Stimulated activated naive CD4-positive, alpha-beta T cell treated with Interleukin-2 at 50 U/mL for 16 hours (primary cell): ENCODE results near the gene HK2.
"Not testable (repeated sequence)": the region's sequence is repeated elsewhere in the genome, so short reads cannot be mapped to it uniquely, and the experiment has no call there.

Experiments used
- DNase-seq: peaks from one replicate; lab custom pipeline; 2025; lab: John Stamatoyannopoulos, UW

HK2 gene

GRCh38 chr2:74834792-74835755 is 1.1 kb downstream of the HK2 start:
- DNase-seq: peak; percentile 71

- DNase-seq: no peak
Measured at GRCh38 chr2:74835831-74836674, 2.1 kb downstream of the HK2 start.

DNA sequence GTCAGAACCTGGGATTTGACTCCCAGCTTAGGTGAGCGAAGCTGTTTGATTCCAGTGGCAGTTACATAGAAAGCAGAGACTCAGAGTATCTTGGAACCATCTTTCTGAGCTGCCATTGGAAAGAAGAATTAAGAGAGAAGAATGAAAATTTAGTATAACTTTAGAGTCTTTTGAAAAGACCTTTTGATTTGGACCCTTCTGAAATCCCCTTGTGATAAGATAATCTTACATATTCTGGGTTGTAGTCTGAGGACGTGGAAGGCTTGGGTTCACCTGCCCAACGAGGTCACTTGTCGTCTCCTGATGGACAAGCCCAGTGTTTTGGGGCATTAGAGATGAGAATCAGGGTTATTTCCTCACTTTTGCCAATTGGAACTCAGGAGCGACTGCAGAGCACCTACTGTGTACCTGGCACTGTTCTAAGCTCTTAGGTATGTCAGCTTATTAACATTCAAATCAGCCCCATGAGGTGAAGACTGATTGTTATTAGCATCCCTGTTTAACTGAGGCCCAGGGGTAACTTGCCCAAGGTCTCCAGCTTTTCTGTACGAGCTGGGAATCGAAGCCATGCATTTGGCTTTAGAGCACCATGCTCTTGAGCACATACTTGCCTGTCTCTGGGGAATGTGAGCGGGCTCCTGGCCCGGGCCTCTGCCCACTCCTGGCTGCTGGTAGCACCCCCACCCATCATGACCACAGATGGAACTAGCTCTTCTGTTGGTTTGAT is 2.9 kb downstream of the HK2 start:
- DNase-seq: no peak

- DNase-seq: no peak
Measured at GRCh38 chr2:74841641-74842040, 7.7 kb downstream of the HK2 start.

GRCh38 chr2:74843433-74843832 is 9.5 kb downstream of the HK2 start:
- no peak for DNase-seq

GRCh38 chr2:74843899-74844298 is 10.0 kb downstream of the HK2 start:
- DNase-seq: peak; percentile 7

- no peak for DNase-seq
Measured at GRCh38 chr2:74844752-74845151, 10.8 kb downstream of the HK2 start.

- DNase-seq: no peak
Measured at GRCh38 chr2:74845217-74845751, 11.4 kb downstream of the HK2 start.

- DNase-seq: no peak
Measured at GRCh38 chr2:74845991-74846390, 12.1 kb downstream of the HK2 start.

DNA sequence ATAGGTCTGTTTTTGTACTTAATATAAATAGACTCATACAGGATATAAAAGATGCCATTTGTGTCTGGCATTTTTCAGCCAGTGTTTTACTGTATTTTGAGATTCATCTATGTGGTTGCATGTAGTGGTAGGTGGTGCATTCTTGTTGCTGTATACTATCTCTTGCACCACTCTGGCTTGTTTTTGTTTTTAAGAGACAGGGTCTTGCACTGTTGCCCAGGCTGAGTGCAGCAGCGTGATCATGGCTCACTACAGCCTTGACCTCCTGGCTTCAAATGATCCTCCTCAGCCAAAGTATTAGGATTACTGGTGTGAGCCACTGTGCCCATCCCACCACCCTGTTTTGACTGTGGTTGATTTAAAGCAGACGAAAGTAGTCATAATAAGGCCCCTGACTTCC is 12.6 kb downstream of the HK2 start:
- DNase-seq: no peak

DNA sequence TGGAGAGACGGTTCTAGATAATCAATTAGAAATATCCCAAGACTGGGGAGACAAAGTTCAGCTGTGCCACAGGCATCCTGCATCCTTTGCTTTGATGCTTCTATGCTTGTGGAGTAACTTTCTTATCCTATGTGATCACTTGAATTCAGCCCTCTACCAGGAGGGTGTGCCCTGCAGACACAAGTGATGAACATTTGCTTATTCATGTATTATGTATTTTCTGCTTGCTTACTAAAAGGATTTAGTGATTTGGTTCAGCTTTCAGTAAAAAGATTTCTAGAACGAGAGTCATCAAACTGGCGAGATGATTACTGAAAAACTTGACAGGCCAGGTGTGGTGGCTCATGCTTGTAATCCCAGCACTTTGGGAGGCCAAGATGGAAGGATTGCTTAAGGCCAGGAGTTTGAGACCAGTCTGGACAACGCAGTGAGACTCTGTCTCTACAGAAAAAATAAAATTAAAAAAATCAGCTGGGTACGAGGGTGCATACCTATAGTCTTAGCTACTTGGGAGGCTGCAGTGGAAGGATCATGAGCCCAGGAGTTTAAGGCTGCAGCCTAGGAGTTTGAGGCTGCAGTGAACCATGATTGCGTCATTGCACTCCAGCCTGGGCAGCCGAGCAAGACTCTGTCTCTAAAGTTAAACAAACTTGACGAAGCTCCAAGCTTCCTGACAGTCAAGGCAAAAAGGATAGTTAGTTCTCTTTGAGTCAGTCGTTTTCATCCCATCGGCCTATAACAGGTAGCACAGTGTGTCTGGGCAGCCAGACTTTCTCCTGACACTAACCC is 13.3 kb downstream of the HK2 start:
- DNase-seq: no peak

- DNase-seq: peak; percentile 19
Measured at GRCh38 chr2:74849228-74849892, 15.4 kb downstream of the HK2 start.

GRCh38 chr2:74850496-74851190 is 16.7 kb downstream of the HK2 start:
- no peak for DNase-seq

GRCh38 chr2:74851191-74851566 is 17.3 kb downstream of the HK2 start:
- DNase-seq: no peak

GRCh38 chr2:74853360-74853759 is 19.4 kb downstream of the HK2 start:
- DNase-seq: not testable (repeated sequence)

DNA sequence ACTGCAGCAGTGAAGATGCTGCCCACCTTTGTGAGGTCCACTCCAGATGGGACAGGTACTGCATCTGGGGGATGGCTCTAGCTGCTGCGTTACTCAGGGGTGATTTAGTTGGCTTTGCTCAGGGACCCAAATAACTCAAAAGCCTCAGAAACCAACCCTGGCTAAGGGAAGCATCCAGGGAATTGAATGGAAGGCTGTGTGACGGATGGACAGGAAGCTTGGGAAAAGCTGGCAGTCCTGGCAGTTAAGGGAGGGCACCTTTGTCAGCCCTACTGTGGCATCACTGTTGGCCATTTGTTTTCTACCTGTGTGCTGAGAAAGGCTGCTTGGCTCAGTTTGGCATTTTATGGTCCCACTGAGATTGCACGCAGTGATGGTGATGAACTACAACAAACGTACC is 20.5 kb downstream of the HK2 start:
- DNase-seq: no peak

DNA sequence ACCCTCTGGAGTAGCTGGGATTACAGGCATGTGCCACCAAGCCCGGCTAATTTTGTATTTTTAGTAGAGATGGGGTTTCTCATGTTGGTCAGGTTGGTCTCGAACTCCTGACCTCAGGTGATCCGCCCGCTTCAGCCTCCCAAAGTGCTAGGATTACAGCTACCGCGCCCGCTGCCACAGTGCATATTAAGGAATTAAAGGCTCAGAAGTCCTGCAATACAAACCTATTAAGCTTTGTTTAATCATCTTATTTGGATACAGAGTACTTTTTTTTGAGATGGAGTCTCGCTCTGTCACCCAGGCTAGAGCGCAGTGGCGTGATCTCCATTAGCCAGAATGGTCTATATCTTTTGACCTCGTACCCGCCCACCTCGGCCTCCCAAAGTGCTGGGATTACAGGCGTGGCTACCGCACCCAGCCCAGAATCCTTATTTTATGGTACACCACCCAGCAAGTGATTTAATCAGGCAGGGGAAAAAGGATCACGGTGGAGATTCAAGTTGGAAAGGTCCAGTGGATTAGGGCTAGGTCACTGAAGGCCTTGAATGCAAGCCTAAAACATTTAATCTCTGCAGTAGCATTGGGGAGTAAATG is 21.3 kb downstream of the HK2 start:
- not testable (repeated sequence) for DNase-seq

DNA sequence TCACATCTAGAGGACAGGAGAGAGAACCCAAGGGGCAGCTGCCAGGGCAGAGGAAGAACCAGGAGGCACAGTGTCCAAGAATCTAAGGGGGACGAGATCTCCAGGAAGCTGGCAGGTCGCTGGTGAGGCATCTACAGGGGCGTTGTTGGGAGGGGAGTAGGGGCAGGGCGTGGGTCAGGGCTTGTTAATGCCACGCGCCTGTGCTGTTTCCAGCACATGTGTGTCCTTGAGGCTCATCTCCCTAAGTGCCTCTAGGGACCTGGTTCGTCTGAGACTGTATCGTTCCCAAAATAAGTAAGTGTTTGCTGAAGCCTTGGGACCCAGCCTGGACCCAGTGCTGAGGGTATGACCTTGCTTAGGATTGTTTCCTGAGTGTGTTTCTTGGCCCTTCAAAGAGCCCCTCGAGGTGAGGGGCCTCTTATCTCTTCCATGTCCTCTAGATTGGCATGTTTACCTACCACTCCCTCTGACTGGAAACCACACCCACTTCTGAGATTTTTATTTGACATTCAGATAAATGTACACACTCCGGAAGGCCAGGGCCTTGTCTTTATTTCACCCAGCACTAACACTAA is 22.2 kb downstream of the HK2 start:
- DNase-seq: no peak

DNA sequence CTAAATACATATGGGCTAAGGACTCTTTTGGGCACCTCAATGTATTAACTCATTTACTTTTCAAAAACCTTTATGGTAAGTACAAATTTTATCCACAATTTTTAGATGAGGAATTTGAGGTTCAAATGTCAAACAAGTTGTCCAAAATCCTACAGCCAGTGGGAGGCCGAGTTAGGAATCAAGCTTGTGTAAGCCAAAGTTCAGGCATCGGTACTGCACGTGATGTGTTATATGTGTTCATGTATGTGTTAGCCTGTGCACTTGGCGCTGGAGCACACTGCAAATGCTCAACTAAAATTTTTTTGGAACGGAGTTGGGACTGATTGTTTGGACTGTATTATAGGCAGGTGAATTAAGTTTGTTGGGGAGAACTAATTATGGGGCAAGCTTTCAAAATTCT is 22.7 kb downstream of the HK2 start:
- DNase-seq: no peak
